Panc1 (cell line): Measurements from ENCODE around the gene FUOM. TPM values are rescaled to one million over a fixed set of nuclear protein-coding genes. Genes with fewer than 3 reads are reported as not detected.
A peak's percentile ranks its signal among the peaks of the same experiment; 100 is the strongest.

ENCODE experiments used
- ATAC-seq: fragments of 200-7000 bp; cut with Tn5 transposase; 2 replicates; pipeline ENCODE4 v1.9.1; 2020; ENCODE audit warnings: mild to moderate bottlenecking, moderate library complexity
- Bru-seq: library from RNA; stranded (reverse); fragments of 400-500 nt; gene quantifications from one replicate; lab custom pipeline; 2021; lab: Mats Ljungman, UMichigan
- BruChase-seq, 2 experiments: library from RNA; stranded (reverse); fragments of 400-500 nt; gene quantifications; one replicate each; lab custom pipeline; 2021; lab: Mats Ljungman, UMichigan
- BruUV-seq: library from RNA; stranded (reverse); fragments of 400-500 nt; replicated peaks from 2 replicates; lab custom pipeline; 2021; lab: Mats Ljungman, UMichigan
- CTCF ChIA-PET: fragments of 300-600 bp; sonication (Branson Sonifier 250); formaldehyde crosslinking; loops from one replicate; lab custom pipeline; 2022; ENCODE audit warnings: antibody characterized with exemption; lab: Charles Lee
- POLR2A ChIA-PET: fragments of 300-600 bp; sonication (Branson Sonifier 250); formaldehyde crosslinking; loops from one replicate; lab custom pipeline; 2022; ENCODE audit warnings: antibody characterized with exemption; lab: Charles Lee
- DNase-seq: peaks from one replicate; pipeline ENCODE4 v3.0.0-alpha.2; 2010; ENCODE audit warnings: low read depth, low spot score
- H3K27ac ChIP-seq: 2 replicates; pipeline ENCODE4 v1.5.1; 2011; ENCODE audit warnings: mild to moderate bottlenecking, low read length, inconsistent platforms
- H3K27me3 ChIP-seq: fragments of 200-500 bp; sonication (Bioruptor generic); 2 replicates; pipeline ENCODE4 v1.6.0; 2014; ENCODE audit warnings: low read length, inconsistent platforms; ENCODE audit not compliant: control insufficient read depth, insufficient read depth
- H3K36me3 ChIP-seq: fragments of 200-500 bp; sonication (Bioruptor generic); 2 replicates; pipeline ENCODE4 v1.5.1; 2014; ENCODE audit warnings: inconsistent platforms, mild to moderate bottlenecking, low read length, moderate library complexity; ENCODE audit not compliant: control insufficient read depth, insufficient read depth
- H3K4me1 ChIP-seq: 2 replicates; pipeline ENCODE4 v1.5.1; 2011; ENCODE audit warnings: inconsistent platforms, mild to moderate bottlenecking, low read length, moderate library complexity; ENCODE audit not compliant: control insufficient read depth, insufficient read depth
- H3K4me3 ChIP-seq, 2 experiments: 2 replicates each; pipeline ENCODE4 v1.5.1; 2011 to 2012; ENCODE audit warnings: low read depth in 2 of 2, low read length in 2 of 2, mild to moderate bottlenecking in 2 of 2, inconsistent platforms in 1 of 2, moderate library complexity in 1 of 2
- H3K9me3 ChIP-seq: fragments of 200-500 bp; sonication (Bioruptor generic); 2 replicates; pipeline ENCODE4 v1.5.1; 2014; ENCODE audit warnings: low read depth, mild to moderate bottlenecking, inconsistent platforms, low read length, moderate library complexity; ENCODE audit not compliant: control insufficient read depth, insufficient read depth
- POLR2AphosphoS5 ChIP-seq: IDR thresholded peaks from 2 replicates; pipeline ENCODE4 v1.6.1; 2012; ENCODE audit warnings: mild to moderate bottlenecking, low read depth, low read length, moderate library complexity
- SIN3A ChIP-seq: IDR thresholded peaks from 2 replicates; pipeline ENCODE4 v1.6.1; 2012; ENCODE audit warnings: low read depth, mild to moderate bottlenecking, low read length, moderate library complexity, borderline replicate concordance; ENCODE audit not compliant: insufficient read depth
- TCF7L2 ChIP-seq: IDR thresholded peaks from 2 replicates; pipeline ENCODE4 v1.6.1; 2011; ENCODE audit warnings: mild to moderate bottlenecking, low read depth, low read length, inconsistent platforms
- in situ Hi-C: cut with HindIII; loops from 2 replicates; pipeline ENCODE4 v1.10.0; 2016; ENCODE audit warnings: low sequenced_read_pairs, low pct_unique_long_range_greater_than_20kb
- intact Hi-C: fragments of 100-400 bp; cut with micrococcal nuclease; formaldehyde crosslinking; loops from one replicate; pipeline ENCODE4 v1.10.0; 2022; ENCODE audit not compliant: unreplicated experiment
- long read RNA-seq: library from polyadenylated mRNA; unstranded; transcript quantifications from one replicate; pipeline ENCODE4 v2.0.0, GENCODE V29; 2021; ENCODE audit not compliant: unreplicated experiment
- polyA plus RNA-seq: library from polyadenylated mRNA; unstranded; fragments of >200 nt; gene quantifications from one replicate; pipeline ENCODE4 v1.2.1, GENCODE V29; 2012; ENCODE audit warnings: missing spikeins; ENCODE audit not compliant: insufficient read length
- total RNA-seq: library from RNA; stranded (reverse); gene quantifications from one replicate; pipeline ENCODE4 v1.2.1, GENCODE V29; 2021; ENCODE audit not compliant: unreplicated experiment
- TF ChIP-seq, protein P1 (sequence below), 2 experiments: IDR thresholded peaks; 2 replicates each; pipeline ENCODE4 v1.6.1; 2011 to 2012; ENCODE audit warnings: low read depth in 2 of 2, control low read depth in 1 of 2, low read length in 1 of 2, mild to moderate bottlenecking in 1 of 2, moderate library complexity in 1 of 2; ENCODE audit not compliant: insufficient read depth in 1 of 2
- TF ChIP-seq, protein P2 (sequence below): fragments of 450-650 bp; IDR thresholded peaks from 2 replicates; pipeline ENCODE4 v1.5.1; 2017; ENCODE audit warnings: mild to moderate bottlenecking

The FUOM gene, protein sequence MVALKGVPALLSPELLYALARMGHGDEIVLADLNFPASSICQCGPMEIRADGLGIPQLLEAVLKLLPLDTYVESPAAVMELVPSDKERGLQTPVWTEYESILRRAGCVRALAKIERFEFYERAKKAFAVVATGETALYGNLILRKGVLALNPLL
- total RNA-seq (39.6 TPM), Bru-seq, nascent RNA (percentile 62 among the genes with signal in this experiment), BruChase-seq, experiment 1, labeled RNA remaining after a 2-hour chase (percentile 58 among the genes with signal in this experiment), BruChase-seq, experiment 2, labeled RNA remaining after a 6-hour chase (percentile 55 among the genes with signal in this experiment)
- polyA plus RNA-seq: 43.2 TPM
- long read RNA-seq, transcript FUOM-201 (6 exons, 709 nt): major isoform, 9 of 35 reads
- long read RNA-seq, partial matches to known transcripts: 9 of 35 reads
- long read RNA-seq, other reads (novel, unspliced or antisense): 14 of 35 reads

DNA sequence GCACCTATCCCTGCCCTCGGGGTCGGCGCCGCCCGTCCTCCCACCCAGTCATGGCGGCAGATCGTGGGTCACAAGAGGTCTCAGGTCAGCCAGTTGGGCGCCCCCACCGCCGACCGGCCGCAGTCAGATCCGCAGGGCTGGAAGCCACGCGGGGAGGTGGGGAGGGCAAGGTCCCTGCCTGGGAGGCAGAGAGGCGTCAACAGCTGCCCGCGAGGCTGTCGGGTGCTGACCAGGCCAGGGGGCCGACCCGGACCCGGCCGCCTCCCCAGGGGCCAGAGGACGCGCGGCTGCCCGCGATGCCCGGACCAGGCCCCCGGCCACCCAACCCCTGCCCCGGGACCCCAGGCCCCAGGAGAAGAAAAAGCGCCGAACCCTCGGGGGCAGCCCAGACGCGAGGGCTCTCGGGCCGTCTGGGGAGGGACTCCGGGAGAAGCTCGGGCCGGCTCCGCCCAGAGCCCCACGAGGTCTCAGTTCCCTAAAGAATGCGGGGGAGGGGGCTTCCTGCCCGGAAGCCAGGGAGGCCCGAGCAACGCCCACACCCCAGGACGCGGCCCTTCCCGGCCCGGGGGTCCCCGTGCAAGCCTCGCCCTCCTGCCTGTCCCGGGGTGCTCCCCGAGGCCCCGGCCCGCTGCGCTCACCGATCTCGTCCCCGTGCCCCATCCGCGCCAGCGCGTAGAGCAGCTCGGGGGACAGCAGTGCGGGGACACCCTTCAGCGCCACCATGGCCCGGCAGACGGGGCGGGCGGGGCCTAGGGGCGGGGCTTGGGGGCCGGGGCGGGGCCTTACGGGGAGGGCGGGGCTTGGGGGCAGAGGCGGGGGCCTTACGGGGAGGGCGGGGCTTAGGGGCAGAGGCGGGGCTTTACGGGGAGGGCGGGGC, at the start of gene FUOM:
Gene FUOM, minus strand, starts transcription at position 735 of the 877 bp plus-strand sequence. Its CDS starts 12 bp downstream, at position 723.
- no peaks in the 10 kb centered on the region for H3K27me3 ChIP-seq
- peak within 1 kb of the TSS; percentile 59 to 72 for H3K4me3 ChIP-seq
- in situ Hi-C loops (no loop called here), intact Hi-C loops (no loop called here)
- H3K9me3 ChIP-seq: no peaks in the 10 kb centered on the region
- no TSS peak for BruUV-seq
- CTCF ChIA-PET: interaction anchor here (0.8 kb wide), 1 partner anchor 10 kb away, joined by 6 read pairs; no protein-coding TSS in a partner anchor
- peak; percentile 37; the same call in 1 of the 2 replicates for TF ChIP-seq POLR2AphosphoS5
- TF ChIP-seq, protein P1, sequence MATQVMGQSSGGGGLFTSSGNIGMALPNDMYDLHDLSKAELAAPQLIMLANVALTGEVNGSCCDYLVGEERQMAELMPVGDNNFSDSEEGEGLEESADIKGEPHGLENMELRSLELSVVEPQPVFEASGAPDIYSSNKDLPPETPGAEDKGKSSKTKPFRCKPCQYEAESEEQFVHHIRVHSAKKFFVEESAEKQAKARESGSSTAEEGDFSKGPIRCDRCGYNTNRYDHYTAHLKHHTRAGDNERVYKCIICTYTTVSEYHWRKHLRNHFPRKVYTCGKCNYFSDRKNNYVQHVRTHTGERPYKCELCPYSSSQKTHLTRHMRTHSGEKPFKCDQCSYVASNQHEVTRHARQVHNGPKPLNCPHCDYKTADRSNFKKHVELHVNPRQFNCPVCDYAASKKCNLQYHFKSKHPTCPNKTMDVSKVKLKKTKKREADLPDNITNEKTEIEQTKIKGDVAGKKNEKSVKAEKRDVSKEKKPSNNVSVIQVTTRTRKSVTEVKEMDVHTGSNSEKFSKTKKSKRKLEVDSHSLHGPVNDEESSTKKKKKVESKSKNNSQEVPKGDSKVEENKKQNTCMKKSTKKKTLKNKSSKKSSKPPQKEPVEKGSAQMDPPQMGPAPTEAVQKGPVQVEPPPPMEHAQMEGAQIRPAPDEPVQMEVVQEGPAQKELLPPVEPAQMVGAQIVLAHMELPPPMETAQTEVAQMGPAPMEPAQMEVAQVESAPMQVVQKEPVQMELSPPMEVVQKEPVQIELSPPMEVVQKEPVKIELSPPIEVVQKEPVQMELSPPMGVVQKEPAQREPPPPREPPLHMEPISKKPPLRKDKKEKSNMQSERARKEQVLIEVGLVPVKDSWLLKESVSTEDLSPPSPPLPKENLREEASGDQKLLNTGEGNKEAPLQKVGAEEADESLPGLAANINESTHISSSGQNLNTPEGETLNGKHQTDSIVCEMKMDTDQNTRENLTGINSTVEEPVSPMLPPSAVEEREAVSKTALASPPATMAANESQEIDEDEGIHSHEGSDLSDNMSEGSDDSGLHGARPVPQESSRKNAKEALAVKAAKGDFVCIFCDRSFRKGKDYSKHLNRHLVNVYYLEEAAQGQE (IDR thresholded peaks at IDR 0.05; ENCODE audit: insufficient read depth in 1 of 2, low read depth in 2 of 2, low read length in 1 of 2): no peak
- TF ChIP-seq TCF7L2: no peak
- TF ChIP-seq SIN3A: no peak
- TF ChIP-seq, protein P2, sequence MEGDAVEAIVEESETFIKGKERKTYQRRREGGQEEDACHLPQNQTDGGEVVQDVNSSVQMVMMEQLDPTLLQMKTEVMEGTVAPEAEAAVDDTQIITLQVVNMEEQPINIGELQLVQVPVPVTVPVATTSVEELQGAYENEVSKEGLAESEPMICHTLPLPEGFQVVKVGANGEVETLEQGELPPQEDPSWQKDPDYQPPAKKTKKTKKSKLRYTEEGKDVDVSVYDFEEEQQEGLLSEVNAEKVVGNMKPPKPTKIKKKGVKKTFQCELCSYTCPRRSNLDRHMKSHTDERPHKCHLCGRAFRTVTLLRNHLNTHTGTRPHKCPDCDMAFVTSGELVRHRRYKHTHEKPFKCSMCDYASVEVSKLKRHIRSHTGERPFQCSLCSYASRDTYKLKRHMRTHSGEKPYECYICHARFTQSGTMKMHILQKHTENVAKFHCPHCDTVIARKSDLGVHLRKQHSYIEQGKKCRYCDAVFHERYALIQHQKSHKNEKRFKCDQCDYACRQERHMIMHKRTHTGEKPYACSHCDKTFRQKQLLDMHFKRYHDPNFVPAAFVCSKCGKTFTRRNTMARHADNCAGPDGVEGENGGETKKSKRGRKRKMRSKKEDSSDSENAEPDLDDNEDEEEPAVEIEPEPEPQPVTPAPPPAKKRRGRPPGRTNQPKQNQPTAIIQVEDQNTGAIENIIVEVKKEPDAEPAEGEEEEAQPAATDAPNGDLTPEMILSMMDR: no peak
- POLR2A ChIA-PET: interaction anchor here (0.6 kb wide), 1 partner anchor 62 kb away, joined by 5 read pairs; no protein-coding TSS in a partner anchor
- H3K27ac ChIP-seq: peak within 1 kb of the TSS; percentile 71
- no peaks in the 10 kb centered on the region for H3K36me3 ChIP-seq
- H3K4me1 ChIP-seq: no peaks in the 10 kb centered on the region; the same call in 1 of the 2 replicates
- DNase-seq (no peak), ATAC-seq (peak; percentile 69)

DNA sequence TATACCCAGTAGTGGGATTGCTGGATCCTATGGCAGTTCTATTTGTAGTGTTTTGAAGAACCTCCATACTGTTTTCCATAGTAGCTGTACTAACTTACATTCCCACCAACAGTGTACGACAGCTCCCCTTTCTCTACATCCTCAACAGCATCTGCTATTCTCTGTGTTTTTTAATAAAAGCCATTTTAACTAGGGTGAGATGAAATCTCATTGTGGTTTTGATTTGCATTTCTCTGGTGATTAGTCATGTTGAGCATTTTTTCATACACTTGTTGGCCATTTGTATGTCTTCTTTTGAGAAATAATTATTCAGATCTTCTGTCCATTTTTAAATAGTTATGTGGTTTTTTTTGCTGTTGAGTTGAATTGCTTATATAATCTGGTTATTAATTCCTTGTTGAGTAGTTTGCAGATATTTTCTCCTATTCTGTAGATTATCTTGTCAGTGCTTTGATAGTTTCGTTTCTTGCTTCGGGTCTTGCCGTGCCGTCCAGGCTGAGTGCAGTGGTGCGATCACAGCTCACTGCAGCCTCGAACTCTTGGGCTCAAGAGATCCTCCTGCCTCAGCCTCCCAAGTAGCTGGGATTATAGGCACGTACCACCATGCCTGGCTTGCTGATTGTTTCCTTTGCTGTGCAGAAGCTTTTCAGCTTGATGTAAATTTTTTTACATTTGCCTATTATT, 48.2 kb upstream of the FUOM start:
- Histone ChIP-seq H3K36me3 (peaks cover 5% of the 10 kb centered on the region), H3K9me3 (peaks cover 9% of the 10 kb centered on the region), H3K27me3 (no peaks in the 10 kb centered on the region), H3K27ac (no peak overlapping the region), H3K4me3 (no peak overlapping the region), H3K4me1 (no peaks in the 10 kb centered on the region)
- intact Hi-C loops: no loop called here
- DNase-seq: no peak
- in situ Hi-C loops: no loop called here
- POLR2A ChIA-PET: interaction anchor here (0.7 kb wide), 1 partner anchor 82 kb away, joined by 7 read pairs; no protein-coding TSS in a partner anchor
- CTCF ChIA-PET: no interaction called here
- TF ChIP-seq, protein P1 (IDR thresholded peaks at IDR 0.05; ENCODE audit: insufficient read depth in 1 of 2, low read depth in 2 of 2, low read length in 1 of 2): no peak
- TF ChIP-seq POLR2AphosphoS5 (no peak), TCF7L2 (no peak), SIN3A (no peak)
- TF ChIP-seq, protein P2: no peak
- ATAC-seq: no peak
- BruUV-seq: no TSS peak
